MM.1S (cell line): ENCODE measurements around the gene HNRNPLL.
"Not testable (repeated sequence)": the region's sequence is repeated elsewhere in the genome, so short reads cannot be mapped to it uniquely, and the experiment has no call there.

Experiments used
- DNase-seq: peaks from one replicate; pipeline ENCODE4 v3.0.0-alpha.2; 2015
- H2AFZ ChIP-seq: fragments of 300-600 bp; sonication (generic); 2 replicates; pipeline ENCODE4 v1.6.0; 2016; ENCODE audit warnings: antibody characterized with exemption, low read length
- H3F3A ChIP-seq: fragments of 300-600 bp; sonication (generic); 2 replicates; pipeline ENCODE4 v1.6.1; 2016; ENCODE audit warnings: mild to moderate bottlenecking, antibody characterized with exemption, low read length, moderate library complexity, mixed read lengths; ENCODE audit not compliant: insufficient read depth
- H3K27ac ChIP-seq: fragments of 300-600 bp; sonication (generic); 2 replicates; pipeline ENCODE4 v1.5.1; 2016; ENCODE audit warnings: mild to moderate bottlenecking, low read length
- H3K27me3 ChIP-seq: fragments of 300-600 bp; sonication (generic); replicated peaks from 2 replicates; pipeline ENCODE4 v1.6.0; 2016; ENCODE audit warnings: low read length; ENCODE audit not compliant: insufficient read depth
- H3K36me3 ChIP-seq: fragments of 300-600 bp; sonication (generic); replicated peaks from 2 replicates; pipeline ENCODE4 v1.6.1; 2016; ENCODE audit warnings: mild to moderate bottlenecking, low read length, mixed read lengths; ENCODE audit not compliant: insufficient read depth
- H3K4me1 ChIP-seq: fragments of 300-600 bp; sonication (generic); 2 replicates; pipeline ENCODE4 v1.6.1; 2016; ENCODE audit warnings: low read length, mixed read lengths
- H3K4me2 ChIP-seq: fragments of 300-600 bp; sonication (generic); 2 replicates; pipeline ENCODE4 v1.6.0; 2016; ENCODE audit warnings: low read depth, low read length
- H3K4me3 ChIP-seq: fragments of 300-600 bp; sonication (generic); 2 replicates; pipeline ENCODE4 v1.5.1; 2016; ENCODE audit warnings: low read length, mixed read lengths
- H3K79me2 ChIP-seq: fragments of 300-600 bp; sonication (generic); 2 replicates; pipeline ENCODE4 v1.6.1; 2016; ENCODE audit warnings: mixed run types, low read length, mixed read lengths
- H3K9ac ChIP-seq: fragments of 300-600 bp; sonication (generic); 2 replicates; pipeline ENCODE4 v1.6.1; 2016; ENCODE audit warnings: low read length, mixed read lengths
- H3K9me2 ChIP-seq: fragments of 300-600 bp; sonication (generic); replicated peaks from 2 replicates; pipeline ENCODE4 v1.6.1; 2016; ENCODE audit warnings: mild to moderate bottlenecking, low read length, mixed read lengths; ENCODE audit not compliant: insufficient read depth
- H3K9me3 ChIP-seq: fragments of 300-600 bp; sonication (generic); replicated peaks from 2 replicates; pipeline ENCODE4 v1.6.1; 2016; ENCODE audit warnings: mild to moderate bottlenecking, low read length, mixed read lengths; ENCODE audit not compliant: insufficient read depth
- H4K20me1 ChIP-seq: fragments of 300-600 bp; sonication (generic); 2 replicates; pipeline ENCODE4 v1.6.1; 2016; ENCODE audit warnings: mild to moderate bottlenecking, low read length, moderate library complexity, mixed read lengths; ENCODE audit not compliant: insufficient read depth
- EZH2 ChIP-seq: fragments of 300-600 bp; sonication (generic); optimal IDR thresholded peaks from 2 replicates; pipeline ENCODE3; 2017; ENCODE audit warnings: low read depth, mild to moderate bottlenecking, antibody characterized with exemption, low read length, mixed read lengths
- EZH2phosphoT487 ChIP-seq: fragments of 300-600 bp; sonication (generic); IDR thresholded peaks from 2 replicates; pipeline ENCODE4 v1.6.1; 2018; ENCODE audit warnings: antibody characterized with exemption, low read length
- TF ChIP-seq, protein P1 (sequence below): fragments of 300-600 bp; sonication (generic); IDR thresholded peaks from 2 replicates; pipeline ENCODE4 v1.5.1; 2016; ENCODE audit warnings: antibody characterized with exemption, low read length, mixed read lengths

HNRNPLL gene

DNA sequence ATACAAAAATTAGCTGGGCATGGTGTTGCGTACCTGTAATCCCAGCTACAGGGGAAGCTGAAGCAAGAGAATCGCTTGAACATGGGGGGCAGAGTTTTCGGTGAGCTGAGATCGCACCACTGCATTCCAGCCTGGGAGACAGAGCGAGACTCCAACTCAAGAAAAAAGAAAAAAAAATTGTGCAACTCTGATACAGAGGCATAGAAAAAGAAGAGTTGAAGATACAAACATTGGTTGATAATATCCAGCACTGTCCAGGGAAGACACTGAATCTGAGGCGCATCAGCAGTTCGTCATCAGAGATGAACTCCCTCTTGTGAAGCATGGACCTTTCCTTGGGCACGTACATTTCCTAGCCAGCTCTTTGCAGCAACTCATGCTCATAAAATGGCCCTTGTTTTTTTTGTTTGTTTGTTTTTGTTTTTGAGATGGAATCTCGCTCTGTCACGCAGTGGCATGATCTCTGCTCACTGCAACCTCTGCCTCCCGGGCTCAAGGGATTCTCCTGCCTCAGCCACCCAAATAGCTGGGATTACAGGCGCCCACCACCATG is 46.5 kb upstream of the HNRNPLL start:
- H4K20me1 ChIP-seq, result no peaks in the 10 kb centered on the region
- H3K79me2 ChIP-seq, result no peaks in the 10 kb centered on the region
- no peaks in the 10 kb centered on the region for H3K36me3 ChIP-seq
- TF ChIP-seq EZH2phosphoT487, result no peak
- TF ChIP-seq, protein P1, sequence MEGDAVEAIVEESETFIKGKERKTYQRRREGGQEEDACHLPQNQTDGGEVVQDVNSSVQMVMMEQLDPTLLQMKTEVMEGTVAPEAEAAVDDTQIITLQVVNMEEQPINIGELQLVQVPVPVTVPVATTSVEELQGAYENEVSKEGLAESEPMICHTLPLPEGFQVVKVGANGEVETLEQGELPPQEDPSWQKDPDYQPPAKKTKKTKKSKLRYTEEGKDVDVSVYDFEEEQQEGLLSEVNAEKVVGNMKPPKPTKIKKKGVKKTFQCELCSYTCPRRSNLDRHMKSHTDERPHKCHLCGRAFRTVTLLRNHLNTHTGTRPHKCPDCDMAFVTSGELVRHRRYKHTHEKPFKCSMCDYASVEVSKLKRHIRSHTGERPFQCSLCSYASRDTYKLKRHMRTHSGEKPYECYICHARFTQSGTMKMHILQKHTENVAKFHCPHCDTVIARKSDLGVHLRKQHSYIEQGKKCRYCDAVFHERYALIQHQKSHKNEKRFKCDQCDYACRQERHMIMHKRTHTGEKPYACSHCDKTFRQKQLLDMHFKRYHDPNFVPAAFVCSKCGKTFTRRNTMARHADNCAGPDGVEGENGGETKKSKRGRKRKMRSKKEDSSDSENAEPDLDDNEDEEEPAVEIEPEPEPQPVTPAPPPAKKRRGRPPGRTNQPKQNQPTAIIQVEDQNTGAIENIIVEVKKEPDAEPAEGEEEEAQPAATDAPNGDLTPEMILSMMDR, result no peak
- no peak for TF ChIP-seq EZH2
- peaks cover 20% of the 10 kb centered on the region for H3F3A ChIP-seq
- H2AFZ ChIP-seq, result no peak overlapping the region
- no peaks in the 10 kb centered on the region for H3K9me3 ChIP-seq
- peaks cover 32% of the 10 kb centered on the region for H3K4me1 ChIP-seq
- H3K4me3 ChIP-seq, result no peak overlapping the region
- no peak overlapping the region for H3K4me2 ChIP-seq
- H3K27me3 ChIP-seq, result no peaks in the 10 kb centered on the region
- H3K27ac ChIP-seq, result no peak overlapping the region
- no peaks in the 10 kb centered on the region for H3K9me2 ChIP-seq
- no peak for DNase-seq
- H3K9ac ChIP-seq, result no peak overlapping the region

DNA sequence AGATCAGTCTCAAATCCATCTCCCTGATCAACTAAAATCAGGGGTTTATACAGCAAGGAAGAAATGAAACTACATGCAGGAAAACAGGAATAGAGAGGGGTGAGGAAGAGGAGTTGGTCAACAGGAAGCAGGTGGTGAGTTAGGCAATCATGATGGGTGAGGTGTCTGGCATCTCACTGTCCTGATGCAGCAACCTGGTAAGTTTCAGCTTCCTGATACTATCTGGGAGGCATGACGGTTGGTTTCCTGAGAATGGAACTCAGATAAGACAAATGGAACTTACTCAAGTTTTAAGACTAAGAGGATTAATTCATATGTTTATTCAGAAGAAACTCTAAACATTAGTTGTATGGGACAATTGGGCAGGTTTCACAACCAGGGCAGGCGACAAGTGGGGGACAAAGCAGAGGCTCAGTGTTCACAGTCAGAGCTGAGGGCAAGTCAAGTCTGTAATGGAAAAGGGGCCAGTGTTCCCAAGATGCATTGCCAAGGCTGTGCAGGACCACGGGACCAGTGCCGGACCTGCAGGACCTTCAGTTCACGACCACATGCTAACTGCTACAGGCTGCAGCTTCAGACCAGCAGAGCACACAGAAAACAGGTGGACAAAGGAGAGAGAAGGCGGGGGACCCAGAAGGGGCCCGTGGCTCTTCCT is 45.5 kb upstream of the HNRNPLL start:
- Histone ChIP-seq H3K4me2 (no peak overlapping the region), H3K9ac (no peak overlapping the region)
- peak; percentile 56 for DNase-seq

DNA sequence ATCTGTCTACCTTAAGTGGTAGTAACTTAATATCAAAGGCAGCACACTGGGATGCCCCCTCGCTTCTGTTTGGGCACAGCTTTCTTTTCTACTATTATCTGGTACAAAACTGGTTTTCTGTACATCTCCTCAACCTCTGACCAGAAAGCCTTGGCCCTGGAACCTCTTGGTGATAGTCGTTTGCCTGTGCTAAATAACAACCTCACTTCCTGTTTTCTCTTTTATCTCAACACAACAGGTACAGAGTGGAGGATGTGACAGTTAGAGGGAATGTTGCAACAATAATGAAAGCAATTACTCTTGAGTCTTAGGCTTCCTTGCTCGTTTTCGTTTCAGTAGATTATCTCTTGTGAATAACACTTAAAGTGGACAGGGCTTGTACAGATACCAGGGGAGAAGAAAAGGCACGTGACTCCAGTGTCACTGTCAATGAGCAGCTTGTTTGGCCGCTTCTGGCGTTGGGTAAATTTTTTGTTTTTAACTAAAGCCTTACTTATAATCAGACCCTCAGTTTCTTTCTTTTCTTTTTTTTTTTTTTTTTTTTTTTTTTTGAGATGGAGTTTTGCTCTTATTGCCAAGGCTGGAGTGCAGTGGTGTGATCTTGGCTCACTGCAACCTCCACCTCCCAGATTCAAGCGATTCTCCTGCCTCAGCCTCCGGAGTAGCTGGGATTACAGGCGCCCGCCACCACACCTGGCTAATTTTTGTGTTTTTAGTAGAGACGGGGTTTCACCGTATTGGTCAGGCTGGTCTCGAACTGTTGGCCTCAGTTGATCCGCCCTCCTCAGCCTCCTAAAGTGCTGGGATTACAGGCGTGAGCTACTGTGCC is 41.2 kb upstream of the HNRNPLL start:
- not testable (repeated sequence) for H3K9me3 ChIP-seq, H3F3A ChIP-seq, H3K4me2 ChIP-seq, H4K20me1 ChIP-seq, H3K4me3 ChIP-seq, H3K9ac ChIP-seq, H3K27ac ChIP-seq, H3K36me3 ChIP-seq, H3K79me2 ChIP-seq, H3K9me2 ChIP-seq, H3K27me3 ChIP-seq
- DNase-seq, result peak; percentile 40
- 0 out of 2 replicates have a peak overlapping the region, but pooled peaks have one; percentile 21 for H2AFZ ChIP-seq
- peaks cover 15% of the 10 kb centered on the region for H3K4me1 ChIP-seq

More for the DNA sequence above, 45.5 kb upstream of the HNRNPLL start:
- no peak overlapping the region for H2AFZ ChIP-seq
- no peaks in the 10 kb centered on the region for H3K27me3 ChIP-seq
- H3K79me2 ChIP-seq, result no peaks in the 10 kb centered on the region
- no peaks in the 10 kb centered on the region for H3K9me3 ChIP-seq
- no peaks in the 10 kb centered on the region for H4K20me1 ChIP-seq
- peaks cover 26% of the 10 kb centered on the region for H3K4me1 ChIP-seq
- H3K9me2 ChIP-seq, result no peaks in the 10 kb centered on the region
- no peaks in the 10 kb centered on the region for H3K36me3 ChIP-seq
- peaks cover 14% of the 10 kb centered on the region for H3F3A ChIP-seq
- H3K4me3 ChIP-seq, result no peak overlapping the region
- peak overlapping the region; percentile 28; the same call in 1 of the 2 replicates for H3K27ac ChIP-seq
- TF ChIP-seq EZH2phosphoT487 (no peak), EZH2 (no peak)
- TF ChIP-seq, protein P1, result no peak
